Measurements from ENCODE around the gene NUTM2D.
"Not testable (repeated sequence)": the region's sequence is repeated elsewhere in the genome, so short reads cannot be mapped to it uniquely, and the experiment has no call there.

Gene NUTM2D

DNA sequence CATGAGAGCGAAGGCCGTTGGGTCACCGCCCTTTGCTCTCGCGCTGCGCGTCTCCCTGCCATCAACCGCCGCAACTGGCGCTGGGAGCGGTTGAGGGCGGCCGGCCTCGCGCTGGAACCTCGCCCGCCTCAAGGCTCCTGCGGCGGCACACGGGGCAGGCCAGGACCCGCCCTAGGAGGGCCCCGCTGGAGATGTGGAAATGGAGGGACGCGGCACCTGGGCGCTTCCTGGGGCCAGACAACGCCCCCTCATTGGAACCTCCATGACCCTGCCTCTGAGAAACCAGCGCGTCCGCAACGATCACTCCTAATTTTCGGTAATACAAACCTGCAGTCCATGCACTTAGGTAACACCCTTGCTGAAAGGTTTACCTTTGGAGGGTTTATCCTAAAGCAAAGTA lies 2.4 kb upstream of the NUTM2D start:
- H3K4me3 ChIP-seq (replicated peaks; ENCODE audit: low read depth, low read length); DNase-seq (ENCODE audit: extremely low read depth, low read depth): not testable (repeated sequence)

DNA sequence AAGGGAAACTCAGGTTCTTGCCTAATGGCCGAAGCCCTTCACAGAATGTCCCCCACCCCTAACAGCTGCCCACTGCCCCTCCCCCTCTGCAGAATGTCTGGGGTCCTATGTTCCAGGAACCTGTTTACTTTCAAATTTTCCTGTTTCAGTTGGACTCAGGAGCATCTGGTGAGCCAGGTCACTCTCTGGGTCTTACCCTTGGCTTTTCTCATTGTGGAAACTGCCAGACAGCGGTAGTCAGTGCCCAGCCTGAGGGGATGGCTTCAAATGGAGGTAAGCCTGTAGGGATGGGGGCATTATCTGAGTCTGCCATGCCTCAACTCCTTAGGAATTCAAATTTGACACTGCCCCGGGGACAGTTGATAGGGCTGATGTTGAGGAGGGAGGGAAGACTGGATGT lies 615 bp downstream of the NUTM2D start:
- not testable (repeated sequence) for H3K4me3 ChIP-seq (replicated peaks; ENCODE audit: low read depth, low read length); DNase-seq (ENCODE audit: extremely low read depth, low read depth)

DNA sequence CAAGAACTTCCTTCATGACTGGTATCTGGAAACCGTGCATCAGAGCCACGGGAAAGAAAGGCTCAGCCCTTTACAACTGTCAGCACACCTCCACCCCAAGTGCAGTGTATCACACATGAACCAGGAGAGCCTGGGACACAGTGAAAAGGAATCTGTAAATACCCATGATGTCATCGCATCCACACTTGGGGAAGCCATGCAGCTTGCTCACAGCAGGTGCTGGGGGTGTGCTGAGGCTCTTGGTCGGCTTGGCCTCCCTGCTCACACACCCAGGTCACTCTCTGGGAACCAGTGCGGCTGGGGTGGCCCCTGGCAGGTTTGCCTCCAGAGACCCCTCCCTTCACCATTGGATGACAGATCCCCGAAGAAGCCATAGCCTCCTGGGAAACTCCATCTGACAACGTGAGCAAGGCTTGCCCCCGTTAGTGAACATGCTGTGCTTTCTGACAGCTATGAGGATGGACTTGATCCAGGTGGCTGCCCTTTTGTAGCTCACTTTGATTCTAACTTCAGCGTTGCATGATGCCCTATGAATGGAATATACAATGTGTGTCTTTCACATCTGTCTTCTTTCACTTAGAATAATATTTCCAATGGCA lies 12.1 kb downstream of the NUTM2D start:
- H3K4me3 ChIP-seq (replicated peaks; ENCODE audit: low read depth, low read length); DNase-seq (ENCODE audit: extremely low read depth, low read depth): not testable (repeated sequence)

DNA sequence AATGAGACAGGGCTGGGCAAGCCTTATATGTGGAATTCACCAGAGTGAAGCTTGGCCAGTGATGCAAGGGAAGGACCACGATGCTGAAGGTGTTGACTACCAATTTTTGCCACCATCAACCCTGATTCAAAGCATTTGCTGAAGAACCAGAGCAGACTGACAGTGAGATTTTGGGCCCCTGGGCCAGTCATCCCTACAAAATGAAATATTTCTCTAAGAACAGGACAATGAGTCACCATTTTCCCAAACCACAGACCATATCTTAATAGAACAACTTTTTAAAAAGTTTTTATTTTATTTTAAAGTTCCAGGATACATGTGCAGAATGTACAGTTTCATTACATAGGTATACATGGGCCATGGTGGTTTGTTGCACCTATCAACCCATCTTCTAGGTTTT lies 16.5 kb downstream of the NUTM2D start:
- DNase-seq (ENCODE audit: extremely low read depth, low read depth), result not testable (repeated sequence)

DNA sequence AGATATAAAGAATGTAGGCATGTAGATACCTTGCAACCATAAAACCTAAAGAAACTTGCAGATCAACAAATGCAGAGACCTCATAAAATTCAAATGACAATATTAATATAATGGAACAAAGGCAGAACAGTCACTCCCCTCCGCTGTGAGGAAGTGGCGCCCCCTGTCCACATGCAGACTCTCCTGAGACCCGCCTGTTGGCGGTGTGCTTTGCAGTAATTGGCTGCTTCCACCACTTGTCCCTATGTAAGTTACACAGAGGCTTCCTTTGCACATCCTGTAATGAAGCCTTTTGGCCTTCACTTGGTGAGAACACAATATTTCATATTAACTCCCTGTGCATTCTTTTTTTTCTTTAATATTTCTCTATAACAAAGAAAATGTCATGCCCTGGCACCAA lies 21.6 kb downstream of the NUTM2D start:
- H3K4me3 ChIP-seq (replicated peaks; ENCODE audit: low read depth, low read length); DNase-seq (ENCODE audit: extremely low read depth, low read depth): not testable (repeated sequence)

More for the DNA sequence above, 16.5 kb downstream of the NUTM2D start:
- H3K4me3 ChIP-seq (replicated peaks; ENCODE audit: low read depth, low read length), result not testable (repeated sequence)

DNA sequence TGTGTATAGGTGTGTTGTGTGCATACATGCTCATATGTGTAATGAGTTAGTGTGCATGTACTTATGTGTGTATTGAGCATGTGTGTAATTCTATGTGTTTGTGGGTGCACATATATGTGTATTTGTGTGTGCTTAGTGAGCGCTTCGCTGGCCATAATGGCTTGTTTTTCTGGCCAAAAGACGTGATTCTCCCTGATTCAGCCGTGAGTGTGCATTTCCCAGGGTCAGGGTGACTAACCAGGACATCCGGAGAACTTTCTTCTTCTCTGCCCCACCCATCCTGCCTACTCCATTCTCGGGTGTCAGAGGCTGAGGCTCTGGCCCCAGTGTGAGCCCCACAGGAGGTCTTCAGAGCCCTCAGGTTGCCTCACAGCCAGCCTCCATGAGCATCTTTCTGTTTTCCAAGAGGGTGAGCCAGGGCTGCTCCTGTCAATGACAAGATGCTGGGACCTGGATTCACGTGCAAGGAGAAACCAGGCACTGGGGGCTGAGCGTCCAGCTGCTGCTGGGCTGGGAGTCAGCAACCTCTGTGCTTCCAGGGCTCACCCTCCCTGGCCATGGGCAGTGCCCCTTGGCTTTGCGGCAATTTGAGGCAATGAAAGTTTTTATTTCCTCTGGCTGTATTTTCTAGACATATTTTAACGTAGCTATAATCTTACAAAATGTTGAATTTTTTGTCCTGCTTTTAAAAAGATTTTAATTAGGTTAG lies 25.8 kb downstream of the NUTM2D start:
- H3K4me3 ChIP-seq (replicated peaks; ENCODE audit: low read depth, low read length); DNase-seq (ENCODE audit: extremely low read depth, low read depth): not testable (repeated sequence)

DNA sequence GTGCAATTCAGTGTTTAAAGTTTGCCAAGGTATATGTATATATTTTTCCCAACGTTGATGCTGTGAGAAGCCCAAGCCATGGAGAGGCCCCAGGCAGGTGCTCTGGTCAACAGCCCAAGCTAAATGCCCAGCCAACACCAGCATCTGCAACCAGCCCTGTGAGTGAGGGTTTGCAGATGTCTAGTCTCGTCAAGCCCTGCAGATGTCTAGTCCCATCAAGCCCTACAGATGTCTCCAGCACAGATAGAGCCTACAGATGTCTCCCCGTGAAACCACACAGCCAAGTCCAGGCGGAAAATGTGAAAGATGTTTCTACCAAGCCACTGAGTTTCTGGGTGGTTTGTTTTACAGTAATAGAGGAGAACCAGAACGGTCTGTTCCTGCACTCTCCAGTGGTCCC lies 26.7 kb downstream of the NUTM2D start:
- not testable (repeated sequence) for DNase-seq (ENCODE audit: extremely low read depth, low read depth); H3K4me3 ChIP-seq (replicated peaks; ENCODE audit: low read depth, low read length)

DNA sequence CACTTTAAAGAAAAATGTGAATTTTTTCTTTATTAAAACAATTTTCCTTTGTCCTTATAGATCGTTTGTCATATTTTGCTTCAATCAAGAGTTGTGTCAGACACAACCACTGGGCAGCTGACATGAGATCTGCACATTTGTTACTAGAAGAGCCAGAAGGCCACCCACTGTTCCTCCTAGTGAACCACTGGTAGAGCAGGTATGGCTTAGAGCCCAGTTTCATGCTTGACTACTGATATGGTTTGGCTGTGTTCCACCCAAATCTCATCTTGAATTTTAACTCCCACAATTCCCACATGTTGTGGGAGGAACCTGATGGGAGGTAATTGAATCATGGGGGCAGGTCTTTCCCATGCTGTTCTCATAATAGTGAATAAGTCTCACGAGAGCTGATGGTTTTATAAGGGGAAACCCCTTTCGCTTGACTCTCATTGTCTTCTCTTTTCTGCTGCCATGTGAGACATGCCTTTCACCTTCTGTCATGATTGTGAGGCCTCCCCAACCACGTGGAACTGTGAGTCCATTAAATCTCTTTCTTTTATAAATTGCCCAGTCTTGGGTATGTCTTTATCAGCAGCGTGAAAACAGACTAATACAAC lies 28.3 kb downstream of the NUTM2D start:
- DNase-seq (ENCODE audit: extremely low read depth, low read depth); H3K4me3 ChIP-seq (replicated peaks; ENCODE audit: low read depth, low read length): not testable (repeated sequence)

DNA sequence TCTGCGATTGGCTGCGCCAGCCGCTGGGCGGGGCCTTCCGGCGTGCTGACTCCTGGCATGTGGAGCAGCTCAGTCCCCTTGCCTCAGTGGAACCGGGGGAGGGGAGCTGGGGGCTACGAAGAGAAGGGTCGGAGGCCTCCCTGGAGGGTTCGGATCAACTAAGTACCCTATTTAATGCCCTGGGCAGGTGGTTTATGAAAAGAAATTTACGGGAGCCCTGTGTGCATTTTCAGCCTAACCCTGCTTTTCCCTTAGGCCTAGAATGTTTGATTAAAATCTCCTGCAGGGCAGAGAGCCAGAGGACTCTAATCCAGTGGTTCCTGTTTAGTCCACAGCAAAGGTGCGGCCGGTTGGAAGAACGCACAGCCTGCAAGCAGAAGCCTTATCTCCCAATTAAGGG lies 33.8 kb downstream of the NUTM2D start:
- not testable (repeated sequence) for H3K4me3 ChIP-seq (replicated peaks; ENCODE audit: low read depth, low read length); DNase-seq (ENCODE audit: extremely low read depth, low read depth)

DNA sequence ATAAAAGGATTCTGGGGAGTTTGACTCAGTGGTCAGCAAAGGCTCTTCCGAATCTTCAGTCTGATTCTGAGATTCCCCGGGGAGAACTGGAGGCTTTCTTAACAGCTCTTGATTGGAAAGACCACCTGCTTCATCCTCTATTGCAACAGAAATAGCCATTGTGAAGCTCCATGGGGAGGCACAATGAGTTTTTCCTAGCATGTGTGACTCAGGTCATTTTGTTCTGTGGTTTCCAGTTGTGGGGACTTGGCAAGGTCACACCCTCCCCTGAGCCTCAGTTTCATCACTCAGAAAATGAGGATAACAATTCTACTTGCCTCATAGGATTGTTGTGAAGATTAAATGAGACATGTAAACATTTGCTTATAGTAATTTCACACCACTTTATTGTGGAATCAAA lies 38.7 kb downstream of the NUTM2D start:
- not testable (repeated sequence) for DNase-seq (ENCODE audit: extremely low read depth, low read depth)

DNA sequence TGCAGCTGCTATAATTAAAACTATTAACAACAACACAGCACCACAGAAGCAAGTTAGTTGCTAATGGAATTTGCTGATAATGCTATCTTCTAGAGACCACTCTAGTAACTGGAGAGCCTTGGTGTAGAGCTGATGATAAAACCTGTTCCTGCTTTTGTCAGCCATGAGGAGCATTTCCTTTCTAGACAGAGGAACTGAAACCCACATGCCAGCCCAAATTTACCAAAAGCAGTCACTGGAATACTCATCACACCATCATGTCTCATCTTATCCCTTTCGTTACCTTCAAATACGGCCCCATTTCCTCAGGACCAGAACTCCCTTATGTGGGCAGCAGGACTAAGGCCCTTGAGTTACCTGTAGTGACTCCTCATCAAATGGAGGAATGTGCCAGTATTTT lies 40.9 kb downstream of the NUTM2D start:
- DNase-seq (ENCODE audit: extremely low read depth, low read depth); H3K4me3 ChIP-seq (replicated peaks; ENCODE audit: low read depth, low read length): not testable (repeated sequence)

More for the DNA sequence above, 38.7 kb downstream of the NUTM2D start:
- H3K4me3 ChIP-seq (replicated peaks; ENCODE audit: low read depth, low read length), result not testable (repeated sequence)

DNA sequence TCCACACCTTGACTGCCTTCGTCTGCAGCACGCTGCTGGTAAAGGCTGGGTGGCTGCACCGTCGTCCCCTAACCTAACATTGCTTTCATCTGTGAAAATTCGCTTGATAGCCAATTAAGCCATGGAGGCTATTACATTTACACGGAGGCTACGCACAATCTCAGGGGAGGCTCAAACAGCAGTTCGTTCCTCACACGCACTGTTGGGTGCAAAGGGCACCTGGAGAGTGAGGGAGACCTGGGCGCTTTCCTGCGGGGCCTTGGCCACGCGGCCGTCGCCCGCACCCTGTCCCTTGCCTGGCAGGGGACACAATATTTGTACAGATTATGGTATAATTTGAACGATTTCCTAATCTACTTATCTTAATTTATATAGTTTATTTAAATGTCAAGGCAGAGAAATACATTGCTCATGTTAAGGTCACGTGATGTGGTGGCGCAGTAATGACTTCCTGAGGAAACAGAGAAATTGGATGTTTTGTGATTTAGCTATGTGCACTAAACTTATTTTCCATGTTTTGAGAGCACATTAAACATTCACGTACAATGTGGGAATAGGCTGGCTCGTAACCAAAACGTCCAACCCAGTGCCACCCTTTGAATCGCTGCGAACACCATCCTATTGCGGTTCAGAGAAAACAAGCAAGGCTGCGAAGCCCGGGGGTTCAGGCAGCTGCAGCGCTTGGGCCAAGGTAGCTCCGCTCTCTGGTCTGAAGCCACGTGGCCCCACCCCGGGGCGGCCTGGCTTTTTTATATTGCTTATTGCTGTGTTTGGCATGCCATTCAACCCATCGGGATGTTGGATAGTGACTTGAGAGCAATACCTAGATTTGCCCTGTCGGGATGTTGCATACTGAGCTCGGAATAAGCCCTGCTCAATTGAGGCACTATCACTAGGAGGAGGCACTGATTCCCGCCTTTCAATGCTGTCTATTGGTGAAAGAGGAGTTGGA lies 50.2 kb downstream of the NUTM2D start:
- not testable (repeated sequence) for H3K4me3 ChIP-seq (replicated peaks; ENCODE audit: low read depth, low read length); DNase-seq (ENCODE audit: extremely low read depth, low read depth)

DNA sequence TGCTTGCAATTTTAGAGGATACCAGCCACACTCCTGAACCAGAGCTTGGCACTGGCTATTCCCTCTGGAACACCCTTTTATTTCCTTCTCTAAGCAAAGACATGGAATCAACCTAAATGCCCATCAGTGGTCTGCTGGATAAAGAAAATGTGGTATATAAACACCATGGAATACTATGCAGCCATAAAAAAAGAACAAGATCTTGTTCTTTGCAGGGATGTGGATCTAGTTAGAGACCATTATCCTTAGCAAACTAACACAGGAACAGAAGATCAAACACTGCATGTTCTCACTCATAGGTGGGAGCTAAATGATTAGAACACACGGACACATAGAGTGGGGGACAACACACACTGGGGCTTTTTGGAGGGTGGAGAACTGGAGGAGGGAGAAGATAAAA lies 56.4 kb downstream of the NUTM2D start:
- not testable (repeated sequence) for DNase-seq (ENCODE audit: extremely low read depth, low read depth); H3K4me3 ChIP-seq (replicated peaks; ENCODE audit: low read depth, low read length)

Data from HFF-Myc (cell line).